HG03571 (cell line): ENCODE results near the gene PRR15L.
"Not testable (repeated sequence)": the region's sequence is repeated elsewhere in the genome, so short reads cannot be mapped to it uniquely, and the experiment has no call there.

Experiments used
- ATAC-seq: cut with Tn5 transposase; IDR thresholded peaks from one replicate; pipeline ENCODE4 v1.9.1; 2021; ENCODE audit not compliant: unreplicated experiment

The PRR15L gene, protein sequence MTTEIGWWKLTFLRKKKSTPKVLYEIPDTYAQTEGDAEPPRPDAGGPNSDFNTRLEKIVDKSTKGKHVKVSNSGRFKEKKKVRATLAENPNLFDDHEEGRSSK

DNA sequence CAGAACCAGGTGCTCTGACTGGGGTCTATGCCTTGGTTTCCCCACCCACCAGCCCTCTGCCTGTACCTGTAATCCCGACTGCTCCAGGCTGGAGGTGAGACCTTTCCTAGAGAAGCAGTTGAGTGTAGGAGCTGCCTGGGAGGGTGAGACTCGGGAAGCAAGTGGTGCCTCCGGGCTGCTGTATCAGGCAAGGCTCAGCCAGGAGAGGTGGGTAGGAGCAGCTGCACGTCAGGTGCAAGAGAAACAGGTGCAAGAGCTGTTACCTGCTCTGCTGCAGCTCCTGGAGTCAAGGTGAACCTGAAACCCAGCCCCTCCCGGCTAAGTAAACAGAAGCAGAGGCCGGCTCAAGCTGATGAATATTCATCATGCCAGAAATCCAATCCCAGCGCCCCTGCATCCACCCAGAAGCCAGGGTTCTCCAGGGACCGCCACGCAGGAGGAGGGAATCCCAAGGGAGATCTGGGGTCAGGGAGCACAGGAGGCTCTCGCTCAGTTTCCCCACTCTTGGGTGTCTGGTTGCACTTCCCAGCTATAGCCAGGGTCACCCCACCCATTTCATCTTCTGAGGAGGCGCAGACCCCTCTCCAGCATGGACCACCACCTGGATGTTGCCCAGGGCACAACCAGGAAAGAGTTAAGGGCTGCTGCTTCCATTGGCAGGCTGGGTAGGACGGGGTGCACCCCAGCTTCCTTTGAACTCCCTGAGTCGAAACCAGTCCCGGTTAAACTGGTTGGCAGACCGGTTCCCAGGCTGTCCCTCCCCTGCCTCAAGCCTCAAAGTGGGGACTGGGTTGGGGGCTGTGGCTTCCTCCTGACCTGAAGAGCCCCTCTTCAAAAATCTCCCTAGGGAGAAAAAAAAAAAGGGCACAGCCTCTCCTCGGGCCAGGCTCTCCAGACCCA is at the start of gene PRR15L:
PRR15L (minus strand) TSS at position 293 of the 900 bp plus-strand sequence. CDS start 4,649 bp downstream, outside the sequence.
- no peak for ATAC-seq

DNA sequence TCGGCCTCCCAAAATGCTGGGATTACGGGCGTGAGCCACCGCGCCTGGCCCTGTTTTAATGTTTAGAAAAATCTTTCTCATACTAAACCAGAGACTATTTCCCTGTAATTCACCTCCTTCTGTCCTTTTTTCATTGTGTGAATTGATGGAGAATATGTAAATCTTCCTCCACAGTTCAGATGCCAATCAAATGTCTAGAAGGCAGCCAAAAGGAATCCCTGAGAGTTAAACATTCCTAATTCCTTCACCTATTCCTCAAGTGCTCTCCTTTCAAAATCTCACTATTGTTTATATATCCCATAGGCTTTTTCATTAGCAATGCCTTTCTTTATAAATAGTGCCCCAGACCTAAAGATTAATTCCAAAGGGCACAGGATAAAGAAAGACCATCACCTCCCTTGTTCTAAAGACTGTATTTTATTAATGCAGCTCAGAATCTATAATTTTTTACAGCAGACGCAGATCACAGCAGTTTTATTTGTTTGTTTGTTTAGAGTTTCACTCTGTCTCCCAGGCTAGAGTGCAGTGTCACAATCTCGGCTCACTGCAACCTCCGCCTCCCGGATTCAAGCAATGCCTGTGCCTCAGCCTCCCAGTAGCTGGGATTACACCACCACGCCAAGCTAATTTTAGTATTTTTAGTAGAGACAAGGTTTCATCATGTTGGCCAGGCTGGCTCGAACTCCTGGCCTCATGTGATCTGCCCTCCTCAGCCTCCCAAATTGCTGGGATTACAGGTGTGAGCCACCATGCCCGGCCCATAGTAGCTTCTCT is 49.4 kb upstream of the PRR15L start:
- no peak for ATAC-seq

GRCh38 chr17:48004983-48005382 is 47.3 kb upstream of the PRR15L start:
- no peak for ATAC-seq

- ATAC-seq = no peak
These were observed 45.9 kb upstream of the PRR15L start for GRCh38 chr17:48003417-48004151.

- no peak for ATAC-seq
These were observed 45.3 kb upstream of the PRR15L start for GRCh38 chr17:48002916-48003416.

- no peak for ATAC-seq
These were observed 44.7 kb upstream of the PRR15L start for GRCh38 chr17:48002266-48002915.

GRCh38 chr17:48001657-48002056 is 44.0 kb upstream of the PRR15L start:
- not testable (repeated sequence) for ATAC-seq

GRCh38 chr17:48001197-48001596 is 43.5 kb upstream of the PRR15L start:
- no peak for ATAC-seq

- ATAC-seq = no peak
These were observed 41.9 kb upstream of the PRR15L start for GRCh38 chr17:47999582-47999981.

DNA sequence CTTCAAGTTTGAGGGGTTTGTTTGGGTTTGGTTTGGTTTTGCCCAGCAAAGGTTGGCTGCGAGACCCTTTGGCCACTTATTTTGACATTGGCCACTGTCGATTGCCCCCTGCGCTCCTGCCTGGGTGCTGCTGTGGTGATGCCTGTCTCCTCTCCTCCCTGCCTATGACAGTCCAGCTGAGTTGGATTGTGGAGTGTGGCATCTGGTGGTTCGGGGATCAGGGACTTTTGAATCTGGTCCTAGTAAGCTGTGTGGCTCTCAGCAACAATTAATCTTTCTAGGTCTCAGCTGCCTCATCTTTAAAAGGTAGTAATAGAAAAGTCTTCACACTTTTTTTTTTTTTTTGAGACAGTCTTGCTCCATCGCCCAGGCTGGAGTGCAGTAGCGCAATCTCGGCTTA is 40.4 kb upstream of the PRR15L start:
- ATAC-seq = no peak

GRCh38 chr17:47997586-47997985 is 39.9 kb upstream of the PRR15L start:
- ATAC-seq = no peak

GRCh38 chr17:47996201-47996600 is 38.5 kb upstream of the PRR15L start:
- ATAC-seq = no peak

- no peak for ATAC-seq
These were observed 37.7 kb upstream of the PRR15L start for GRCh38 chr17:47995241-47995935.

- no peak for ATAC-seq
These were observed 37.0 kb upstream of the PRR15L start for GRCh38 chr17:47994724-47995123.

DNA sequence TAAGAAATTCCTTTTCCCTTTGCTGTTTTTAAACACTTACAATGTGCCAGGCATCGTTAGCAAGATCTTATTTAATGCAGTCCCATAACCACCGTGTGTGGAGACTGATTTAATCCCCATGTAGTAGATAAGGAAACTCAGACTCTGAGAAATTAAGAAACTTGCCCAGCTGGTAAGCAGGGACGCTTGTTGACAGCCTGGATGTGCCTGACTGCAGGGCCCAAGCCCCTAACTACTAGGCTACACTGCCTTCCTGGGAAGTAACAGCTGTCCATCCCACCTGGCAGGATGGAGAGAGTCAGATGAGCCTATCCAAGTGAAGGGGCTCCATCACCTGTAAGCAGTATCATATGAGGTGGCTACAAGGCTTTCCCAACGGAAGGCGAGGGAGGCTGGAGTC is 36.3 kb upstream of the PRR15L start:
- no peak for ATAC-seq

GRCh38 chr17:47993031-47993564 is 35.4 kb upstream of the PRR15L start:
- ATAC-seq = no peak

DNA sequence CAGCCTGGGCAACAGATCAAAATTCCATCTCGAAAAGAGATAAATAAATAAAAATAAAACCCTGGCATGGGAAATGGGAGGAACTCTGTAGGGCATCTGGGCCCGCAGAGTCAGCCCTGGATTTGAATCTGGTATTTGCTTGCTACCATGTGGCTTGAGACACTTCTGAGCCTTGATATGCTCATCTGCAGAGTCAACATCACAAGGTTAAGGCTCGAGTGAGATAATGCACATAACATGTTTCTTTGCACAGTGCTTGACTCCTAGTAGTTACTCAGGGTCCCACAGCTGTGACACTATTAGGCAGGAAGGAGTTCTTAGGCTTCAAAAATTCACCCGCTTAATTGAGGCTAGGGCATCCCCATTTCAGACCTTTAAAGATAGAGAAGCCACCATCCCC is 34.5 kb upstream of the PRR15L start:
- no peak for ATAC-seq

DNA sequence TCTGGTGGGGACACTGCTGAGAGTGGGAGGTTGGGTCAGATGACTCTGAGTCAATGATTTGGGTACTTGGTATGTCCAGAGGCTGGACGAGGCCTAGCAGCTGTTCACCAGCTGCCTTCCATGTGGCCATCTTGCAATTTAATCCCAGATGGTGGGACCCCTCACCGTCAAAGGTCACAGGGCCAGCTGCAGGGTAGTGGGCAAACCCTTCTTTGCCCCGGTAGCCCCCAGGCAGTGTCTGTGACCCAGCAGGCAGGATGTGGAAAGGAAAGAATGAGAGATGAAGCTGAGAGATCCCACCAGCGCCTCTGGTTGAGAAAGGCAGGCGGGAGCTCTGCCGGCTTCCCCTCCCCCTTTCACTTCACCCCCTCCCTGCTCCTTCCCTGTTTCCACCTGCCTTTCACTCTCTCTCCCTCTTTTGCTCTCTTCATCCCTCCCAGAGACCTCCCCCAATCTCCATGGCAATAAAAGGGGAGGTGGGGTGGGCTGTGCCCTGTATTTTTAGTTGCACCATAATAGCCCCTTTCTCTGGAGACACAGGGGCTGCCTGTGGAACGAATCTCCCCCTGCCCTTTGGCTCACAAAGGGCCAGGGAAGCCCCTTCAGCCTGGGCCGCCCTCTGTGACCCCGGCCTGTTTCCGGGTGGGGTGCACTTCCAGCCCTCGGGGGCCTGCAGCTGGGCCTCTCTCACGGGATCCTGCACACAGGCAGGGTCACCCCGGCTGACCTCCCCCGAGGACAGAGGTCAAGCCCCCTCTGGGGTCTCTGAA is 33.5 kb upstream of the PRR15L start:
- no peak for ATAC-seq

GRCh38 chr17:47989700-47990099 is 32.0 kb upstream of the PRR15L start:
- ATAC-seq = no peak
